Measurements from ENCODE around the gene RYR1. TPM values are rescaled to one million over a fixed set of nuclear protein-coding genes. Genes with fewer than 3 reads are reported as not detected.

RYR1 gene
- total RNA-seq, 2 donors from 2014 or later, result 0.84 to 3.3 TPM

DNA sequence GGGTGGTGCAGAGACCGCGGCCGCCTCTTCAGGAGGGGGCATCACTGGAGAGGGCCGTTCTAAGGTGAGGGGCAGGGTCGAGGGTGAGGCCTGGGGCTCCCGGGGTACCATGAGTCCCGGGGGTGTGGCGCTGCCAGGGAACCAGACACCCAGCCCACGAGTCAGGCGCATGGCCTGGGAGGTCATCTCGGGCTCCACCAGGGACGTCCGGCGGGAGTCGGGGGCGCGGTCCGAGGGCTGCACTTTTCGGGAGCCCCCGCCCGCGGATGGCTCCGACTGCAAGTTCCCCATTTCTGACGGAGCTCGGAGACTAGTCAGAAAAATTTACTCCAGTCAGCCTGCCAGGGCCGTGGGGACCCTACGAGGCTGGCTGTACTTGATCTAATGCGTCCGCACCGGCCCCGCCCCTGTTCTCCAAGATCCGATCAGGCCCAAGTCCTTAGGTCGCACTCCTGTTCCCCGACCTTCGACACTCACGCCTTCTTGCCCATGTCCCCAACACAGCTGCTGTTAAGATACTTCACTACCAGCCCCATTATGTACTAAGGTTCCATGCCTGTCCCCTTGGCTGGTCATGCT lies 46.4 kb upstream of the RYR1 start:
- Mint-ChIP-seq H3K36me3 (ENCODE audit: low read depth) (peaks cover 26% of the 10 kb centered on the region), H3K27ac (peak overlapping the region; percentile 80), H3K4me1 (peaks cover 8% of the 10 kb centered on the region), H3K4me3 (peak overlapping the region; percentile 77), H3K27me3 (ENCODE audit: insufficient read depth) (peaks cover 35% of the 10 kb centered on the region), H3K9me3 (no peaks in the 10 kb centered on the region)
- Histone ChIP-seq H3K36me3 (ENCODE audit: control insufficient read depth, insufficient read depth, low read length) (peaks cover 18% of the 10 kb centered on the region), H3K9ac (ENCODE audit: extremely low read depth, low read length, poor library complexity, severe bottlenecking) (no peak overlapping the region), H3K4me1 (ENCODE audit: control insufficient read depth, insufficient read depth, low read length) (peaks cover 2% of the 10 kb centered on the region), H3K9me3 (ENCODE audit: control insufficient read depth, low read length) (no peaks in the 10 kb centered on the region), H3K4me3 (ENCODE audit: low read length) (peak overlapping the region; percentile 88), H3K27me3 (ENCODE audit: control insufficient read depth, insufficient read depth, low read length, poor library complexity, severe bottlenecking) (no peaks in the 10 kb centered on the region), H3K27ac (ENCODE audit: low read depth, low read length) (no peak overlapping the region)
- DNase-seq, result no peak
- TF ChIP-seq, protein P1, sequence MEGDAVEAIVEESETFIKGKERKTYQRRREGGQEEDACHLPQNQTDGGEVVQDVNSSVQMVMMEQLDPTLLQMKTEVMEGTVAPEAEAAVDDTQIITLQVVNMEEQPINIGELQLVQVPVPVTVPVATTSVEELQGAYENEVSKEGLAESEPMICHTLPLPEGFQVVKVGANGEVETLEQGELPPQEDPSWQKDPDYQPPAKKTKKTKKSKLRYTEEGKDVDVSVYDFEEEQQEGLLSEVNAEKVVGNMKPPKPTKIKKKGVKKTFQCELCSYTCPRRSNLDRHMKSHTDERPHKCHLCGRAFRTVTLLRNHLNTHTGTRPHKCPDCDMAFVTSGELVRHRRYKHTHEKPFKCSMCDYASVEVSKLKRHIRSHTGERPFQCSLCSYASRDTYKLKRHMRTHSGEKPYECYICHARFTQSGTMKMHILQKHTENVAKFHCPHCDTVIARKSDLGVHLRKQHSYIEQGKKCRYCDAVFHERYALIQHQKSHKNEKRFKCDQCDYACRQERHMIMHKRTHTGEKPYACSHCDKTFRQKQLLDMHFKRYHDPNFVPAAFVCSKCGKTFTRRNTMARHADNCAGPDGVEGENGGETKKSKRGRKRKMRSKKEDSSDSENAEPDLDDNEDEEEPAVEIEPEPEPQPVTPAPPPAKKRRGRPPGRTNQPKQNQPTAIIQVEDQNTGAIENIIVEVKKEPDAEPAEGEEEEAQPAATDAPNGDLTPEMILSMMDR (conservative IDR thresholded peaks at IDR 0.05), result no peak
- WGBS, 2 experiments (ENCODE audit: insufficient coverage in 1 of 2, insufficient read length in 1 of 2), result 51 to 52% methylated on average over 24 to 36 of the region's 36 CpGs

DNA sequence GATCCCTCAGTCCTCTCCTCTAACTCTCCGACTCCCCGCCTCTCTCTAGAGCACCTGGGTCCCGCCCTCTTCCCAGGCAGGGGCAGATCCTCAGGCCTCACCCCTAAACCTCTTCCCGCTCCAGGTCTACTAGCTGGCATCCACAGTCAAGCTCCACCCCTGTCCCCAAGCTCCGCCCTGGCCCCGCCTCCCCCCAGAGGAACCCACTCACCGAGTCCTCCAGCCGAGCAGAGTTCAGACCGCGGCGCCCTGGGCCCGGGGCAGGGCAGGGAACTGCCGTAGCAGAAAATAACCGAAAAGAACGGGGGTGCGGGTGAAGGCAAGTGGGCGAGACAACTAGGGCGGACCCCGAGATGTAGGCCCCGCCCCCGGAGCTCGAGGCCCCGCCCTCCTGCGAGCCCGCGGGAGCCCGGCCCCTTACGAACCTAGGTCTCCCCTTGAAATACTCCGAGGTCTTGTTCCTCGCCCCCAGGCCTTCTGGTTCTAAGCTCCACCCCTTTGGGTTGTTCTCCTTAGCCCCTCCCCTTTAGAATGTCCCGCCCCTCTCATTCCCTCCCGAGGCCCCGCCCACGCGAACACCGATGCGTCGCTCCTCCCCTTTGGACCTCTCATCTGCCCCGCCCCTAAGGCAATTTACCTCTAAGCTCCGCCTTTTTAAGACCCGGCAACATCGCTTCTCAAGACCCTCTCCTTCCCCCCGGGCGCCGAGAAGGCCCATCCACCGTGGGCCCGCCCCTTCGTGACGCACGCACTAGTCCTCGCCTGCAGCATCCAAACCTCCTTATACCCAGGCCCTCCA lies 45.7 kb upstream of the RYR1 start, which contains the start of gene GGN:
GGN (minus strand) TSS at position 485 of the 799 bp plus-strand sequence. CDS start 773 bp downstream, outside the sequence.
- Histone ChIP-seq H3K9ac (ENCODE audit: extremely low read depth, low read length, poor library complexity, severe bottlenecking) (peak within 1 kb of the TSS; percentile 69), H3K36me3 (ENCODE audit: control insufficient read depth, insufficient read depth, low read length) (peaks cover 13% of the 10 kb centered on the region), H3K27me3 (ENCODE audit: control insufficient read depth, insufficient read depth, low read length, poor library complexity, severe bottlenecking) (no peaks in the 10 kb centered on the region), H3K4me3 (ENCODE audit: low read length) (peak within 1 kb of the TSS; percentile 94), H3K27ac (ENCODE audit: low read depth, low read length) (peak within 1 kb of the TSS; percentile 78), H3K9me3 (ENCODE audit: control insufficient read depth, low read length) (no peaks in the 10 kb centered on the region), H3K4me1 (ENCODE audit: control insufficient read depth, insufficient read depth, low read length) (peaks cover 2% of the 10 kb centered on the region)
- H3K27me3 Mint-ChIP-seq (ENCODE audit: insufficient read depth), result peaks cover 35% of the 10 kb centered on the region
- peak within 1 kb of the TSS; percentile 94 for H3K27ac Mint-ChIP-seq
- peaks cover 23% of the 10 kb centered on the region for H3K36me3 Mint-ChIP-seq (ENCODE audit: low read depth)
- H3K4me3 Mint-ChIP-seq, result peak within 1 kb of the TSS; percentile 77
- H3K9me3 Mint-ChIP-seq, result no peaks in the 10 kb centered on the region
- peak; percentile 99 for DNase-seq
- peaks cover 8% of the 10 kb centered on the region for H3K4me1 Mint-ChIP-seq
- 2 to 4% methylated on average over 18 to 51 of the region's 51 CpGs for WGBS, 2 experiments (ENCODE audit: insufficient coverage in 1 of 2, insufficient read length in 1 of 2)
- TF ChIP-seq, protein P1 (conservative IDR thresholded peaks at IDR 0.05), result no peak

DNA sequence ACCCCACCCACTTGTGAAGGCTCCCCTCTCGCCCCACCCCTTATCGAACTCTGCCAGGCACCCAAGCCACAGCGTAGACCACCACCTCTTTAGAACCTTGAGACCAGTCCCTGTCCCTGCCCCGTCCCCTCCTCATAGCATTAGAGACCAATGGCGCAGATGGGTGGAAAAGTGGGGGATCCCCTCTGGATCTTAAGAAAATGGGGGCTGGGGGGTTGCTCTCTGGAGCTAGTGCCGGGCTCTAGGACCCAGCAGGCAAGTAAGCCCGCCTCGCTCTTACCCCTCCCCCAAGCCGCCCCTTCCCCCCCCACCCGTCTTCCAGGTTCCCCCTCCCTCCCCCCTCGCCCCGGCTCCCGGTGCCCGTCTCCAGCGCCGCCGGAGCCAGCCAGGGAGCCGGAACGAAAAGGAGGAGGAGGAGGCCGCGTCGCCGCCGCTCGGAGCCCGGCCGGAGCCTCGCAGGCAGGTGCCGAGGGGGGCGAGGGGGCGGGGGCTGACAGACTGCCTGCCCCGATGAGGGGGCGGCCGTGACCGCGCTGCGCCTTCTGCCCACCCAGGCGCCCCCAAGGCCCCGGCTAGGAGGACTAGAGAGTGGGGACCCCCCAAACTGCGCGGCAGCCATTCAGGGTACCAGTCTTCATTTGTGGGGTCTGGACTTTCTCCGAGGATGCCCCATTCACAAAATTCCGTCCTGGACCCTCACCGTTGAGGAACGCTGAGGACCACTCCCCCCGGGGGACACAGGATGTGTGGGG lies 45.0 kb upstream of the RYR1 start, which contains the start of gene SPRED3:
SPRED3 (plus strand) TSS at position 349 of the 752 bp plus-strand sequence. CDS start 1,606 bp downstream, outside the sequence.
- H3K9ac ChIP-seq (ENCODE audit: extremely low read depth, low read length, poor library complexity, severe bottlenecking), result peak within 1 kb of the TSS; percentile 69
- peak within 1 kb of the TSS; percentile 78 for H3K27ac ChIP-seq (ENCODE audit: low read depth, low read length)
- no peaks in the 10 kb centered on the region for H3K27me3 ChIP-seq (ENCODE audit: control insufficient read depth, insufficient read depth, low read length, poor library complexity, severe bottlenecking)
- peaks cover 6% of the 10 kb centered on the region for H3K36me3 ChIP-seq (ENCODE audit: control insufficient read depth, insufficient read depth, low read length)
- DNase-seq, result no peak
- no peaks in the 10 kb centered on the region for H3K9me3 ChIP-seq (ENCODE audit: control insufficient read depth, low read length)
- WGBS, 2 experiments (ENCODE audit: insufficient coverage in 1 of 2, insufficient read length in 1 of 2), result 0 to 1% methylated on average over 17 to 39 of the region's 46 CpGs
- Mint-ChIP-seq H3K4me3 (peak within 1 kb of the TSS; percentile 77), H3K9me3 (no peaks in the 10 kb centered on the region), H3K36me3 (ENCODE audit: low read depth) (peaks cover 17% of the 10 kb centered on the region), H3K27ac (peak within 1 kb of the TSS; percentile 94), H3K27me3 (ENCODE audit: insufficient read depth) (peaks cover 35% of the 10 kb centered on the region), H3K4me1 (peaks cover 8% of the 10 kb centered on the region)
- H3K4me1 ChIP-seq (ENCODE audit: control insufficient read depth, insufficient read depth, low read length), result peaks cover 2% of the 10 kb centered on the region
- peak within 1 kb of the TSS; percentile 94 for H3K4me3 ChIP-seq (ENCODE audit: low read length)
- TF ChIP-seq, protein P1 (conservative IDR thresholded peaks at IDR 0.05), result no peak
